Stimulated activated CD4-positive, alpha-beta T cell treated with anti-CD3 and anti-CD28 coated beads, Interleukin-4, amount 100 ng/mL, for 24 hours (primary cell): ENCODE measurements around the gene SIPA1.
A peak's percentile ranks its signal among the peaks of the same experiment; 100 is the strongest.
"Not testable (repeated sequence)": the region's sequence is repeated elsewhere in the genome, so short reads cannot be mapped to it uniquely, and the experiment has no call there.

ENCODE experiments used
- DNase-seq: peaks from one replicate; pipeline ENCODE4 v3.0.0-alpha.2; 2020

The SIPA1 gene

GRCh38 chr11:65661599-65662246, 23.8 kb downstream of the SIPA1 start:
- no peak for DNase-seq

- DNase-seq, result no peak
These were observed 24.4 kb downstream of the SIPA1 start for GRCh38 chr11:65662247-65662798.

GRCh38 chr11:65662799-65663638, 25.1 kb downstream of the SIPA1 start, which contains the start of gene RELA:
RELA (minus strand) TSS chr11:65662916; CDS start chr11:65662832, 84 bp downstream.
- DNase-seq, result peak; percentile 89

- DNase-seq, result peak; percentile 57
These were observed 25.8 kb downstream of the SIPA1 start for GRCh38 chr11:65663639-65664200.

- DNase-seq, result no peak
These were observed 34.4 kb downstream of the SIPA1 start for GRCh38 chr11:65672180-65672860.

GRCh38 chr11:65672982-65673381, 35.1 kb downstream of the SIPA1 start:
- no peak for DNase-seq

GRCh38 chr11:65680192-65680743, 42.4 kb downstream of the SIPA1 start:
- DNase-seq, result no peak

GRCh38 chr11:65683480-65683879, 45.6 kb downstream of the SIPA1 start:
- DNase-seq, result not testable (repeated sequence)

- DNase-seq, result no peak
These were observed 48.1 kb downstream of the SIPA1 start for GRCh38 chr11:65685981-65686380.

GRCh38 chr11:65691847-65692246, 53.9 kb downstream of the SIPA1 start:
- not testable (repeated sequence) for DNase-seq

GRCh38 chr11:65692367-65692766, 54.5 kb downstream of the SIPA1 start:
- no peak for DNase-seq

- DNase-seq, result no peak
These were observed 57.7 kb downstream of the SIPA1 start for GRCh38 chr11:65695459-65696241.

- DNase-seq, result no peak
These were observed 59.1 kb downstream of the SIPA1 start for GRCh38 chr11:65696802-65697552.

GRCh38 chr11:65698205-65698604, 60.3 kb downstream of the SIPA1 start:
- no peak for DNase-seq

- no peak for DNase-seq
These were observed 61.4 kb downstream of the SIPA1 start for GRCh38 chr11:65699306-65699705.

GRCh38 chr11:65700399-65700798, 62.5 kb downstream of the SIPA1 start:
- DNase-seq, result no peak
